SU-DHL-6 (cell line): Measurements from ENCODE around the gene FAM9B.

Source experiments
- H2AFZ ChIP-seq: fragments of 200-600 bp; sonication (generic); 2 replicates; pipeline ENCODE4 v1.6.1; 2014; ENCODE audit warnings: low read depth, mild to moderate bottlenecking, moderate library complexity, mixed read lengths, antibody characterized with exemption, low read length; ENCODE audit not compliant: severe bottlenecking
- H3F3A ChIP-seq: fragments of 200-600 bp; shearing (Covaris generic); 2 replicates; pipeline ENCODE4 v1.6.0; 2016; ENCODE audit warnings: antibody characterized with exemption, mild to moderate bottlenecking; ENCODE audit not compliant: insufficient read depth
- H3K27ac ChIP-seq: fragments of 200-600 bp; sonication (generic); 2 replicates; pipeline ENCODE4 v1.5.1; 2016; ENCODE audit warnings: low read depth, mild to moderate bottlenecking, low read length, moderate library complexity, mixed read lengths
- H3K27me3 ChIP-seq: fragments of 200-600 bp; sonication (generic), shearing (Covaris generic); 2 replicates; pipeline ENCODE4 v1.6.0; 2014; ENCODE audit warnings: mild to moderate bottlenecking, low read length
- H3K36me3 ChIP-seq: fragments of 200-600 bp; sonication (generic); 2 replicates; pipeline ENCODE4 v1.6.1; 2014; ENCODE audit warnings: mild to moderate bottlenecking, low read length, mixed read lengths
- H3K4me2 ChIP-seq: fragments of 300-600, 200-600 bp; shearing (Covaris generic), sonication (generic); 2 replicates; pipeline ENCODE4 v1.6.0; 2014; ENCODE audit warnings: low read length, low read depth, mild to moderate bottlenecking; ENCODE audit not compliant: poor library complexity, severe bottlenecking
- H3K4me3 ChIP-seq: fragments of 200-600 bp; sonication (generic); 2 replicates; pipeline ENCODE4 v1.5.1; 2014; ENCODE audit warnings: antibody characterized with exemption, low read length, mild to moderate bottlenecking, mixed read lengths; ENCODE audit not compliant: insufficient read depth, poor library complexity, severe bottlenecking
- H3K79me2 ChIP-seq: fragments of 200-600 bp; sonication (generic); 2 replicates; pipeline ENCODE4 v1.6.1; 2014; ENCODE audit warnings: mild to moderate bottlenecking, low read length, moderate library complexity; ENCODE audit not compliant: insufficient read depth
- H3K9ac ChIP-seq: fragments of 200-600 bp; sonication (generic); 2 replicates; pipeline ENCODE4 v1.7.0; 2014; ENCODE audit warnings: mild to moderate bottlenecking, low read length
- H3K9me2 ChIP-seq: fragments of 200-600 bp; sonication (generic); replicated peaks from 2 replicates; pipeline ENCODE4 v1.6.1; 2014; ENCODE audit warnings: low read length; ENCODE audit not compliant: insufficient read depth
- H3K9me3 ChIP-seq: fragments of 200-600 bp; sonication (generic); 2 replicates; pipeline ENCODE4 v1.6.1; 2014; ENCODE audit warnings: low read length, mixed read lengths; ENCODE audit not compliant: insufficient read depth
- H4K20me1 ChIP-seq: fragments of 200-600 bp; sonication (generic); 2 replicates; pipeline ENCODE4 v1.6.1; 2014; ENCODE audit warnings: low read depth, mild to moderate bottlenecking, antibody characterized with exemption, low read length, moderate library complexity, mixed read lengths
- EZH2phosphoT487 ChIP-seq: fragments of 200-600 bp; sonication (generic), shearing (Covaris generic); conservative IDR thresholded peaks from 2 replicates; pipeline ENCODE4 v1.6.1; 2018; ENCODE audit warnings: mild to moderate bottlenecking, antibody characterized with exemption, low read length, moderate library complexity, mixed read lengths
- TF ChIP-seq, protein P1 (sequence below): fragments of 200-600 bp; sonication (generic); IDR thresholded peaks from one replicate; pipeline ENCODE4 v1.5.1; 2017; ENCODE audit warnings: antibody characterized with exemption, mild to moderate bottlenecking, low read length, moderate library complexity; ENCODE audit not compliant: insufficient read depth, poor library complexity, severe bottlenecking

FAM9B gene

DNA sequence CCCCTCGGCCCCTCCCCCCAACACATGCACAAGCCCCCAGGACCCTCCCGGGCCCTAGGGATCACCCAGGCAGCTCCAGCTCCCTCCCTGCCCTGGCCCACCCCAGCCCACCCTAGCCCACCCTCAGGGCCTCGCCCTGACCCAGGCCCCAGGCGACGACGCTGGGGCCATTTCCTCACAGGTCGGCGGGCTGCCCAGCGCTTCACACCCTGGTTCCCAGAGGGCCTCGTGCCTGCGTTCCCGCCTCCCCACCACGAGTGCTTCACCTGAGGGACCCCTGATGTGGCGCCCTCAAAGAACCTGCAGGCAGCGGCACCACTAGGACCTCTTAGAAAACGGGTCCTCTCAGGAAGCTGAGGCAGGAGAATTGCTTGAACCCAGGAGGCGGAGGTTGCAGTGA lies 341 bp downstream of the FAM9B start:
- Histone ChIP-seq H3K4me3 (no peak overlapping the region), H4K20me1 (no peaks in the 10 kb centered on the region), H2AFZ (no peak overlapping the region), H3K9me2 (no peaks in the 10 kb centered on the region), H3K27me3 (no peaks in the 10 kb centered on the region), H3K9ac (no peak overlapping the region), H3K27ac (no peak overlapping the region), H3K79me2 (no peaks in the 10 kb centered on the region), H3K4me2 (no peak overlapping the region), H3F3A (no peaks in the 10 kb centered on the region), H3K9me3 (no peaks in the 10 kb centered on the region), H3K36me3 (no peaks in the 10 kb centered on the region)
- TF ChIP-seq EZH2phosphoT487 = no peak
- TF ChIP-seq, protein P1, sequence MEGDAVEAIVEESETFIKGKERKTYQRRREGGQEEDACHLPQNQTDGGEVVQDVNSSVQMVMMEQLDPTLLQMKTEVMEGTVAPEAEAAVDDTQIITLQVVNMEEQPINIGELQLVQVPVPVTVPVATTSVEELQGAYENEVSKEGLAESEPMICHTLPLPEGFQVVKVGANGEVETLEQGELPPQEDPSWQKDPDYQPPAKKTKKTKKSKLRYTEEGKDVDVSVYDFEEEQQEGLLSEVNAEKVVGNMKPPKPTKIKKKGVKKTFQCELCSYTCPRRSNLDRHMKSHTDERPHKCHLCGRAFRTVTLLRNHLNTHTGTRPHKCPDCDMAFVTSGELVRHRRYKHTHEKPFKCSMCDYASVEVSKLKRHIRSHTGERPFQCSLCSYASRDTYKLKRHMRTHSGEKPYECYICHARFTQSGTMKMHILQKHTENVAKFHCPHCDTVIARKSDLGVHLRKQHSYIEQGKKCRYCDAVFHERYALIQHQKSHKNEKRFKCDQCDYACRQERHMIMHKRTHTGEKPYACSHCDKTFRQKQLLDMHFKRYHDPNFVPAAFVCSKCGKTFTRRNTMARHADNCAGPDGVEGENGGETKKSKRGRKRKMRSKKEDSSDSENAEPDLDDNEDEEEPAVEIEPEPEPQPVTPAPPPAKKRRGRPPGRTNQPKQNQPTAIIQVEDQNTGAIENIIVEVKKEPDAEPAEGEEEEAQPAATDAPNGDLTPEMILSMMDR = no peak

DNA sequence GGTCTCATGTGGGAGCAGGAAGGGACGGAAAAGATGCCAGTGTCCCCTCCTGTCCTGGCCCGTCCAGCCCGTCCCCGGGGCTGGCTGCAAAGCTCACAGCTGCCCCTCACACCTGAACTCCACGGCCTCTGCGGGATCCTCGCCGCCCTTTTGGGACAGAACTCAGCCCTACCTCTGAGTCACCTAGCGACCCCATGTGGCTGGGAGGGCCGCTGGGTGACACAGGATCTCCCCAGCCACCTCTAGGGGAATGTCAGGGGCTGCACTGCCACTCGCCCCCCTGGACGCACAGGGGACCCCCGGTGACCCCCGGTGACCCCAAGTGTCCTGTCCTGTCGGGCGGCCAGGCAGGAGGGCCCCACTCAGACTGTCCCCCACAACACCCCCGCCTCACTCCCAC lies 748 bp downstream of the FAM9B start:
- Histone ChIP-seq H2AFZ (no peak overlapping the region), H3K4me3 (no peak overlapping the region), H3K27me3 (no peaks in the 10 kb centered on the region), H3K27ac (no peak overlapping the region), H3K9me3 (no peaks in the 10 kb centered on the region), H3K9ac (no peak overlapping the region), H3K4me2 (no peak overlapping the region), H3K36me3 (no peaks in the 10 kb centered on the region), H4K20me1 (no peaks in the 10 kb centered on the region), H3F3A (no peaks in the 10 kb centered on the region), H3K79me2 (no peaks in the 10 kb centered on the region), H3K9me2 (no peaks in the 10 kb centered on the region)
- TF ChIP-seq, protein P1 = no peak
- TF ChIP-seq EZH2phosphoT487 = no peak

DNA sequence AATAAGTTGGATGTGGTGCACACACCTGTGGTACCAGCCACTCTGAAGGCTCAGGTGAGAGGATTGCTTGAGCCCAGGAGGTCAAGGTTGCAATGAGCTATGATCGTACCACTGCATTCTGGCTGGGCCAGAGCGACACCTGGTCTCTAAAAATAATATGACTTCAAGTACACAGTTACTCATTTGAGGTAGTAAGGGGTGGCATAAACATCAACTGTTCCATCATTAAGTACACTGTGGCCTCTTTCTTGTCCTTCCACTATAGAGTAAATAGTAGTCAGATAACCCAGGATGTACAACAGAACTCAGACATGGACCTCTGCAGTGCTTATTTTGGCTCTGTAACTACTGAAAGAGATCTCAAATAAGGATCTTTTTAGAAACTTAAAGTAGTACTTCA lies 10.6 kb downstream of the FAM9B start:
- Histone ChIP-seq H3K79me2 (no peaks in the 10 kb centered on the region), H3K27ac (no peak overlapping the region), H3K36me3 (no peaks in the 10 kb centered on the region), H3K9me2 (no peaks in the 10 kb centered on the region), H3K9me3 (no peaks in the 10 kb centered on the region), H3K27me3 (no peaks in the 10 kb centered on the region), H3K4me3 (no peak overlapping the region), H3F3A (no peaks in the 10 kb centered on the region), H4K20me1 (no peaks in the 10 kb centered on the region), H2AFZ (no peak overlapping the region), H3K4me2 (no peak overlapping the region), H3K9ac (no peak overlapping the region)
- TF ChIP-seq, protein P1 = no peak
- no peak for TF ChIP-seq EZH2phosphoT487
